Measurements from ENCODE around the gene LYZL2.
"Not testable (repeated sequence)": the region's sequence is repeated elsewhere in the genome, so short reads cannot be mapped to it uniquely, and the experiment has no call there.

- TF ChIP-seq CTCF (IDR thresholded peaks at IDR 0.05; ENCODE audit: extremely low read depth in 1 of 2, insufficient read depth in 1 of 2, low read depth in 1 of 2, low read length in 2 of 2); EZH2 (IDR thresholded peaks at IDR 0.05; ENCODE audit: borderline replicate concordance, low read depth, low read length, severe bottlenecking); GATA2 (IDR thresholded peaks at IDR 0.05; ENCODE audit: insufficient read depth, insufficient read length, low read depth, low read length); POLR2A (IDR thresholded peaks at IDR 0.05; ENCODE audit: low read depth, low read length); MAX (IDR thresholded peaks at IDR 0.05; ENCODE audit: insufficient read depth, insufficient read length); FOS (IDR thresholded peaks at IDR 0.05; ENCODE audit: borderline replicate concordance, insufficient read depth, low read length); POLR2AphosphoS5 (IDR thresholded peaks at IDR 0.05; ENCODE audit: insufficient read depth, low read depth, low read length); JUN (IDR thresholded peaks at IDR 0.05; ENCODE audit: borderline replicate concordance, insufficient read depth, insufficient read length, low read depth); MYC (IDR thresholded peaks at IDR 0.05; ENCODE audit: low read depth, low read length): not testable (repeated sequence)
Observed at GRCh38 chr10:30655001-30655400, 25.4 kb upstream of the LYZL2 start.
